Stomach (tissue), 4 donors: ENCODE data around the gene TLCD3A.

Experiments
- EP300 ChIP-seq: sonication (generic); formaldehyde crosslinking; IDR thresholded peaks from one replicate; pipeline ENCODE4 v1.6.1; 2017; ENCODE audit warnings: antibody characterized with exemption
- POLR2A ChIP-seq, 4 donors: fragments of 450-650 bp; IDR thresholded peaks; one replicate each; pipeline ENCODE4 v1.6.1; 2016; ENCODE audit warnings: antibody characterized with exemption in 4 of 4, control low read depth in 2 of 4, mild to moderate bottlenecking in 1 of 4, moderate library complexity in 1 of 4
- POLR2AphosphoS5 ChIP-seq, 3 donors: sonication (generic); formaldehyde crosslinking; IDR thresholded peaks; one replicate each; pipeline ENCODE4 v1.6.1; 2016; ENCODE audit warnings: antibody characterized with exemption in 3 of 3
- TF ChIP-seq, protein P1 (sequence below), 7 experiments: fragments of 450-650 bp in 4 of 7; fragments of 200-600 bp in 3 of 7; sonication (generic) in 3 of 7; IDR thresholded peaks; one replicate each; pipeline ENCODE4 v1.5.1; 2016 to 2019; ENCODE audit warnings: antibody characterized with exemption in 7 of 7, control low read depth in 2 of 7, mild to moderate bottlenecking in 1 of 7

DNA sequence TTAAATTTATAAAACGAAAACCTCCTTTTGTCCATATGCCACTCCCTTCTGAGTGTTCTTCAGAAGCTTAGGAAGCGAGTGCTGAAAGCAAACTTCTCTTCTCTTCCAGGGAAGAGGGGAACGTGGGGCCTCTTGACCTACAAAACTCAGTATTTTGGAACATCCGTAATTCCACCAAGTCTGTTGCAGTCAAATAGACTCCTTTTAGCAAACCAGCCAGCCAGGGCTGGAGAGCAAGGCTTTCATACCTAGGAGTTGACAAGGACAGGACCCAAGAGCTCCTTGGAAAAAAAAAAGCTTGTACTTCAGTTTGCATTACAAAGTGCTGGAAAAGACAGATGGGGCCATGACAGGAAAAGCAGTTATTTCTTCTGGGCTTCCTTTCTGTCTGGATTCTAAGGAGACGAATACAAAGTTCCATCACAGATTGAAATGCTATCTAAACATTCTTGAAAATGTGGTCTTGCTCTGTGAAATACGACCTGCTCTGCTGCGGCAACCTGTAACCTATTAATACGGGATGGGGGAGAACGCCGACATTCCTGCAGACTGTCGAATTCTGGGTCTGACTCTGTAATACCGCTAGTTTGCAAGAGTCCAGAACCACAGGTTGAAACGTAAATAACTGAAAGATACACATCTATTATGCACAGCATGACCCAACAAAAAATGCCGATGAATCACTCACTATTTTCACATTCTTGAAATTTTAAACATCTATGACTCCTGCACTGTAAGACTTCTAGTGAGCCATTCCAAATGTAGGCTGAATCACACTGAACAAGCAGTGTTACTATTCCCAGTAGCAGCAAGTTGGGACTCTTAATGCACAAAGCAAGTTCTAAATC is 38.4 kb upstream of the TLCD3A start:
- TF ChIP-seq, protein P1, sequence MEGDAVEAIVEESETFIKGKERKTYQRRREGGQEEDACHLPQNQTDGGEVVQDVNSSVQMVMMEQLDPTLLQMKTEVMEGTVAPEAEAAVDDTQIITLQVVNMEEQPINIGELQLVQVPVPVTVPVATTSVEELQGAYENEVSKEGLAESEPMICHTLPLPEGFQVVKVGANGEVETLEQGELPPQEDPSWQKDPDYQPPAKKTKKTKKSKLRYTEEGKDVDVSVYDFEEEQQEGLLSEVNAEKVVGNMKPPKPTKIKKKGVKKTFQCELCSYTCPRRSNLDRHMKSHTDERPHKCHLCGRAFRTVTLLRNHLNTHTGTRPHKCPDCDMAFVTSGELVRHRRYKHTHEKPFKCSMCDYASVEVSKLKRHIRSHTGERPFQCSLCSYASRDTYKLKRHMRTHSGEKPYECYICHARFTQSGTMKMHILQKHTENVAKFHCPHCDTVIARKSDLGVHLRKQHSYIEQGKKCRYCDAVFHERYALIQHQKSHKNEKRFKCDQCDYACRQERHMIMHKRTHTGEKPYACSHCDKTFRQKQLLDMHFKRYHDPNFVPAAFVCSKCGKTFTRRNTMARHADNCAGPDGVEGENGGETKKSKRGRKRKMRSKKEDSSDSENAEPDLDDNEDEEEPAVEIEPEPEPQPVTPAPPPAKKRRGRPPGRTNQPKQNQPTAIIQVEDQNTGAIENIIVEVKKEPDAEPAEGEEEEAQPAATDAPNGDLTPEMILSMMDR (IDR thresholded peaks at IDR 0.05) = no peak
- TF ChIP-seq POLR2A (IDR thresholded peaks at IDR 0.05) (no peak), POLR2AphosphoS5 (IDR thresholded peaks at IDR 0.05) (no peak), EP300 (no peak)
